ENCODE results near the gene TM2D3.

DNA sequence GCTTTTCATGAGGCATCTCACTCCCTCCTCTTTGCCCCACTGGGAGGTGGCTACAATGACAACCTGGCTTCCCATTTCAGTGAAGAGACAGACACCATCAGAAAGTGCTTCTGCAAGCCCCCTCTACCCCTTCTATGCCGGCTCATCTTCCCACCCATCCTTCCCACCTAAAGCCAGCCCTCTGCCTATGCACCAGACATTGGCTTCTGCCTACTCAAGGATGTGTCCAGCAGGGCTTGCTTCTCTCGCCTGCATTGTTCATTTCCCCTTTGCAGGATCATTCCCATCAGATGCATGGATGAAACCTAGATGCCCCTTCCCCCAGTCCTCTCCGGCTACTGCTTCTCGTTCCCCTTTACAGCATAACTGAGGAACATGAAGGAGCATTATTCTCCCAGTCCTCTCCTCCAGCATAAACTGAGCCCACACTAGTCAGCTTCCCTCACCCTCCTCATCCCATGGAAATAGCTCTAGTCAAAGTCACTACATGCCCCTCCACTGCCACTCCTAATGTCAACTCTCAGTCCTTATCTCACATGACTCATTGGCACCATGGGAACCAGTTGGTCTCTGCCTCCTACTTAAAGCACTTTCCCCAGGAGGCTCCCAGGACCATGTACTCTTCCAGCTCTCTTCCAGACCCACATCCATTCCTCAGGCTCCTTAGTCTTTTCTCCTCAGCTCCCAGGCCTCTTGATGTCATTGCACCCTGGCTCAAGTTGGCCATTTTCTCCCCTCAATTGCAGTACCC lies 47.9 kb downstream of the TM2D3 start:
- TF ChIP-seq ZNF565 (CRISPR knock-in tag; conservative IDR thresholded peaks at IDR 0.05; ENCODE audit: low read depth) (no peak), OSR1 (CRISPR knock-in tag; IDR thresholded peaks at IDR 0.05) (no peak), PPARA (CRISPR knock-in tag; IDR thresholded peaks at IDR 0.05; ENCODE audit: borderline replicate concordance) (no peak), ZC3H10 (CRISPR knock-in tag; IDR thresholded peaks at IDR 0.05) (no peak), ZFP3 (CRISPR knock-in tag; IDR thresholded peaks at IDR 0.05) (no peak), ZNF8 (CRISPR knock-in tag; IDR thresholded peaks at IDR 0.05) (no peak), GLIS3 (CRISPR knock-in tag; IDR thresholded peaks at IDR 0.05) (no peak), ZFP30 (CRISPR knock-in tag; IDR thresholded peaks at IDR 0.05) (no peak), ESRRG (CRISPR knock-in tag; IDR thresholded peaks at IDR 0.05) (no peak)
- TF ChIP-seq, protein P1, sequence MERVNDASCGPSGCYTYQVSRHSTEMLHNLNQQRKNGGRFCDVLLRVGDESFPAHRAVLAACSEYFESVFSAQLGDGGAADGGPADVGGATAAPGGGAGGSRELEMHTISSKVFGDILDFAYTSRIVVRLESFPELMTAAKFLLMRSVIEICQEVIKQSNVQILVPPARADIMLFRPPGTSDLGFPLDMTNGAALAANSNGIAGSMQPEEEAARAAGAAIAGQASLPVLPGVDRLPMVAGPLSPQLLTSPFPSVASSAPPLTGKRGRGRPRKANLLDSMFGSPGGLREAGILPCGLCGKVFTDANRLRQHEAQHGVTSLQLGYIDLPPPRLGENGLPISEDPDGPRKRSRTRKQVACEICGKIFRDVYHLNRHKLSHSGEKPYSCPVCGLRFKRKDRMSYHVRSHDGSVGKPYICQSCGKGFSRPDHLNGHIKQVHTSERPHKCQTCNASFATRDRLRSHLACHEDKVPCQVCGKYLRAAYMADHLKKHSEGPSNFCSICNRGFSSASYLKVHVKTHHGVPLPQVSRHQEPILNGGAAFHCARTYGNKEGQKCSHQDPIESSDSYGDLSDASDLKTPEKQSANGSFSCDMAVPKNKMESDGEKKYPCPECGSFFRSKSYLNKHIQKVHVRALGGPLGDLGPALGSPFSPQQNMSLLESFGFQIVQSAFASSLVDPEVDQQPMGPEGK (CRISPR knock-in tag; IDR thresholded peaks at IDR 0.05; ENCODE audit: borderline replicate concordance) = no peak
